WTC11 (cell line): ENCODE data around the gene BTLA. TPM values are rescaled to one million over a fixed set of nuclear protein-coding genes. Genes with fewer than 3 reads are reported as not detected.

Experiments used
- ATAC-seq: fragments of 200-7000 bp; cut with Tn5 transposase; 2 replicates; pipeline ENCODE4 v1.10.0; 2021; ENCODE audit warnings: mild to moderate bottlenecking, moderate library complexity
- CTCF ChIA-PET: fragments of 300-600 bp; sonication (Branson Sonifier 250); formaldehyde crosslinking; loops from one replicate; lab custom pipeline; 2021; ENCODE audit warnings: antibody characterized with exemption; lab: Charles Lee
- POLR2A ChIA-PET: fragments of 350-600 bp; sonication (Branson Sonifier 250); formaldehyde crosslinking; loops from one replicate; lab custom pipeline; 2021; ENCODE audit warnings: antibody characterized with exemption; lab: Charles Lee
- DNase-seq: peaks from one replicate; pipeline ENCODE4 v3.0.0; 2021; ENCODE audit warnings: low spot score
- H3K27ac Mint-ChIP-seq: 2 replicates; pipeline ENCODE4 v1.8.0; 2021; ENCODE audit warnings: mixed read lengths
- H3K27me3 Mint-ChIP-seq: 2 replicates; pipeline ENCODE4 v1.8.0; 2021; ENCODE audit warnings: low read depth, mild to moderate bottlenecking, moderate library complexity, mixed read lengths
- H3K36me3 Mint-ChIP-seq: 2 replicates; pipeline ENCODE4 v1.8.0; 2021; ENCODE audit warnings: mixed read lengths
- H3K4me1 Mint-ChIP-seq: 2 replicates; pipeline ENCODE4 v1.8.0; 2022; ENCODE audit warnings: mixed read lengths
- H3K4me3 Mint-ChIP-seq: 2 replicates; pipeline ENCODE4 v1.8.0; 2021; ENCODE audit warnings: mild to moderate bottlenecking, moderate library complexity, mixed read lengths
- H3K9me3 Mint-ChIP-seq: 2 replicates; pipeline ENCODE4 v1.8.0; 2021; ENCODE audit warnings: mixed read lengths
- CREB1 ChIP-seq: sonication (generic); formaldehyde crosslinking; IDR thresholded peaks from 2 replicates; pipeline ENCODE4 v1.8.0; 2023; ENCODE audit warnings: mild to moderate bottlenecking, missing genetic modification reagents
- CREM ChIP-seq: sonication (generic); formaldehyde crosslinking; IDR thresholded peaks from 2 replicates; pipeline ENCODE4 v1.8.1; 2022; ENCODE audit warnings: mild to moderate bottlenecking, missing genetic modification reagents, moderate library complexity
- ELF4 ChIP-seq: sonication (generic); formaldehyde crosslinking; IDR thresholded peaks from 2 replicates; pipeline ENCODE4 v1.8.1; 2022; ENCODE audit warnings: low read depth, mild to moderate bottlenecking, moderate library complexity, missing genetic modification reagents
- FOXJ3 ChIP-seq: sonication (generic); formaldehyde crosslinking; IDR thresholded peaks from 2 replicates; pipeline ENCODE4 v1.9.0; 2021; ENCODE audit warnings: missing genetic modification reagents, mild to moderate bottlenecking, borderline replicate concordance
- GTF2I ChIP-seq: fragments of 250-450 bp; sonication (Bioruptor Pico); conservative IDR thresholded peaks from 2 replicates; pipeline ENCODE4 v1.4.0; 2021; ENCODE audit warnings: mild to moderate bottlenecking
- HMGA2 ChIP-seq: fragments of 250-450 bp; sonication (Bioruptor Pico); IDR thresholded peaks from 2 replicates; pipeline ENCODE4 v1.4.0; 2021; ENCODE audit warnings: mild to moderate bottlenecking, moderate library complexity
- IRF2 ChIP-seq: sonication (generic); formaldehyde crosslinking; IDR thresholded peaks from 2 replicates; pipeline ENCODE4 v1.8.0; 2022; ENCODE audit warnings: low read depth, missing genetic modification reagents, borderline replicate concordance
- MYBL2 ChIP-seq: sonication (generic); formaldehyde crosslinking; IDR thresholded peaks from 2 replicates; pipeline ENCODE4 v1.8.1; 2023; ENCODE audit warnings: mild to moderate bottlenecking, moderate library complexity, missing genetic modification reagents
- SMAD4 ChIP-seq: sonication (generic); formaldehyde crosslinking; IDR thresholded peaks from 2 replicates; pipeline ENCODE4 v1.8.0; 2022; ENCODE audit warnings: mild to moderate bottlenecking, missing genetic modification reagents
- SP1 ChIP-seq: sonication (generic); formaldehyde crosslinking; conservative IDR thresholded peaks from 2 replicates; pipeline ENCODE4 v1.8.1; 2022; ENCODE audit warnings: missing genetic modification reagents
- TP53 ChIP-seq: sonication (generic); formaldehyde crosslinking; IDR thresholded peaks from 2 replicates; pipeline ENCODE4 v1.8.1; 2023; ENCODE audit warnings: mild to moderate bottlenecking, missing genetic modification reagents
- ZNF121 ChIP-seq: sonication (generic); formaldehyde crosslinking; IDR thresholded peaks from 2 replicates; pipeline ENCODE4 v1.8.0; 2023; ENCODE audit warnings: missing genetic modification reagents
- ZNF219 ChIP-seq: sonication (generic); formaldehyde crosslinking; IDR thresholded peaks from 2 replicates; pipeline ENCODE4 v1.8.0; 2023; ENCODE audit warnings: missing genetic modification reagents, mild to moderate bottlenecking, borderline replicate concordance
- ZNF232 ChIP-seq: sonication (generic); formaldehyde crosslinking; IDR thresholded peaks from 2 replicates; pipeline ENCODE4 v1.8.0; 2022; ENCODE audit warnings: mild to moderate bottlenecking, missing genetic modification reagents
- ZNF416 ChIP-seq: fragments of 250-450 bp; sonication (Bioruptor Pico); IDR thresholded peaks from 2 replicates; pipeline ENCODE4 v1.9.0; 2021; ENCODE audit warnings: mild to moderate bottlenecking, inconsistent platforms
- ZNF671 ChIP-seq: fragments of 250-450 bp; sonication (Bioruptor Pico); IDR thresholded peaks from 2 replicates; pipeline ENCODE4 v1.8.0; 2021; ENCODE audit warnings: mild to moderate bottlenecking
- total RNA-seq: library from RNA; stranded (reverse); gene quantifications from 3 replicates; pipeline ENCODE4 v1.2.3, GENCODE V29; 2021
- TF ChIP-seq, protein P1 (sequence below): sonication (generic); formaldehyde crosslinking; IDR thresholded peaks from 2 replicates; pipeline ENCODE4 v1.8.1; 2022; ENCODE audit warnings: low read depth, mild to moderate bottlenecking, moderate library complexity, missing genetic modification reagents, borderline replicate concordance
- TF ChIP-seq, protein P2 (sequence below): fragments of 250-450 bp; sonication (Bioruptor Pico); conservative IDR thresholded peaks from 2 replicates; pipeline ENCODE4 v1.9.0; 2021; ENCODE audit warnings: mild to moderate bottlenecking
- TF ChIP-seq, protein P3 (sequence below): sonication (generic); formaldehyde crosslinking; IDR thresholded peaks from 2 replicates; pipeline ENCODE4 v1.8.0; 2022; ENCODE audit warnings: missing genetic modification reagents
- TF ChIP-seq, protein P4 (sequence below): sonication (generic); formaldehyde crosslinking; IDR thresholded peaks from 2 replicates; pipeline ENCODE4 v1.8.1; 2023; ENCODE audit warnings: mild to moderate bottlenecking, missing genetic modification reagents
- TF ChIP-seq, protein P5 (sequence below): sonication (generic); formaldehyde crosslinking; IDR thresholded peaks from 2 replicates; pipeline ENCODE4 v1.8.0; 2022; ENCODE audit warnings: mild to moderate bottlenecking, missing genetic modification reagents
- TF ChIP-seq, protein P6 (sequence below): sonication (generic); formaldehyde crosslinking; IDR thresholded peaks from 2 replicates; pipeline ENCODE4 v1.8.0; 2023; ENCODE audit warnings: mild to moderate bottlenecking, missing genetic modification reagents

BTLA gene
- total RNA-seq, 1 experiment from 2014 or later = not detected

DNA sequence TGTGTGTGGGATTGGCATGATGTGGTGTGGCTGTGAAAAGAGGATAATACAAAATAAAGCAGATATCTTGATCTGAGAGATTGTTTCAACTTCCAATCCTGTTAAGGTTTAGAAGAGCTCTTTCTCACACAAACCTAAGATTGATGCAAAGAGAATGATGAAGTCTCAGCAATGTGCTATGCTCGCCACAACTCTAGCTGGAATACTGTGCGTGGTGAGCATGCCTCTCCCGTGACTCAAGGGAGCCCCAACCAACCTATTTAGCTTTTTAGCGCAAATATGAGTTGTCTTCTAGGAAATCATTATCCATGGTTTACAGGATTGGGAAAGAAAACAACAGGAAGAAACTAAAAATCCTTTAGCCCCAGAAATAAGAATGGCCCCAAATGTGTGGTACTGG is 28.5 kb downstream of the BTLA start (continued):
- TF ChIP-seq, protein P1, sequence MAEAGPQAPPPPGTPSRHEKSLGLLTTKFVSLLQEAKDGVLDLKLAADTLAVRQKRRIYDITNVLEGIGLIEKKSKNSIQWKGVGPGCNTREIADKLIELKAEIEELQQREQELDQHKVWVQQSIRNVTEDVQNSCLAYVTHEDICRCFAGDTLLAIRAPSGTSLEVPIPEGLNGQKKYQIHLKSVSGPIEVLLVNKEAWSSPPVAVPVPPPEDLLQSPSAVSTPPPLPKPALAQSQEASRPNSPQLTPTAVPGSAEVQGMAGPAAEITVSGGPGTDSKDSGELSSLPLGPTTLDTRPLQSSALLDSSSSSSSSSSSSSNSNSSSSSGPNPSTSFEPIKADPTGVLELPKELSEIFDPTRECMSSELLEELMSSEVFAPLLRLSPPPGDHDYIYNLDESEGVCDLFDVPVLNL = no peak
- TF ChIP-seq MYBL2 (CRISPR knock-in tag) (no peak), ZNF121 (CRISPR knock-in tag) (no peak), ZNF671 (CRISPR knock-in tag) (no peak), GTF2I (CRISPR knock-in tag) (no peak), IRF2 (CRISPR knock-in tag) (no peak)
- TF ChIP-seq, protein P2, sequence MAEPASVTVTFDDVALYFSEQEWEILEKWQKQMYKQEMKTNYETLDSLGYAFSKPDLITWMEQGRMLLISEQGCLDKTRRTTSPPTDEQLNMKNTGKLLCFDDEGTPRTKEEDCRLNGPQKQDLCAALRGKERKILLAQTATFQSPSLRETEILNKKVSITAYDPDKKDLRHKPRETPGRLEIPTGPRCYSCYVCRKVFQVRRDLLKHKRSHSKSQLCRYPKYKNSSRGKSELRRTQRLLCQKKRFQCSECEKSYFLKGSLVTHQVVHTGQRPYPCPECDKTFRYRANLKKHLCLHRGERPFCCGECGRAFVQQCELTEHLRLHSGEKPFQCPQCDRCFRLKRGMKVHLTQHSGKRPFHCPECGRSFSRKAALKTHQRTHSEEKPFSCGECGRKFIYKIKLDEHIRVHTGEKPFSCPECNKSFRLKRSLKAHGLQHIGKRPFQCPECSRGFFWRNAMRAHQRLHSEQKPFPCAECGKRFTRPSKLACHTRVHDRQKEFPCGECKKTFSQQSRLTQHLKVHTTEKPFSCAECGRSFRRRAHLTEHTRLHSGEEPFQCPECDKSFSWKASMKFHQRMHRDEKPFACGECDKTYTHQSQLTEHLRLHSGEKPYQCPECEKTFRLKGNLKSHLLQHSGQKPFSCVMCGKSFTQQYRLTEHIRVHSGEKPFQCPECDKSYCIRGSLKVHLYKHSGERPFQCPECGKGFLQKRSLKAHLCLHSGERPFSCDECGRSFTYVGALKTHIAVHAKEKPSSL (CRISPR knock-in tag) = no peak

DNA sequence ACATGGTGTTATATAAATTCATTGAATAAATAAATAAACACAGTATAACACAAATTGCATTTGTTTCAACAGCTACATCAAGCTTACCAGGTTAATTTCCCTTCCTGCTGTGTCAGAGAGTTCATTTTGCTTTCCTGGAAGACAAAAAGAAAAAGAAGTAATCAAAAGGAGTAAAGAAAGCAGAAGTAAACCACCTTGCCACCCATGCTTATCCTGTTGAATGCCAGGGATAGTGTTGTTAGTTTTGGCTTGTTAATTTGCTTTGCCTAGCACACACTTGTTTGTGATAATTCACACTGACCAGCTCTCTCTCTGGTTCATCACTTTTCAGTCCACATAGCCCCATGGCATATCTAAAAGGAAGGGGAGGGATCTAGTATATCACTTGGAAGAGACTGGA is 29.6 kb downstream of the BTLA start:
- Mint-ChIP-seq H3K4me3 (no peak overlapping the region), H3K4me1 (peaks cover 35% of the 10 kb centered on the region), H3K9me3 (0 out of 2 replicates have a peak, but pooled peaks cover 3% of the 10 kb centered on the region), H3K27me3 (no peaks in the 10 kb centered on the region), H3K27ac (no peak overlapping the region), H3K36me3 (no peaks in the 10 kb centered on the region)
- ATAC-seq = no peak
- no peak for DNase-seq
- CTCF ChIA-PET = no interaction called here
- POLR2A ChIA-PET = no interaction called here
- TF ChIP-seq, protein P3, sequence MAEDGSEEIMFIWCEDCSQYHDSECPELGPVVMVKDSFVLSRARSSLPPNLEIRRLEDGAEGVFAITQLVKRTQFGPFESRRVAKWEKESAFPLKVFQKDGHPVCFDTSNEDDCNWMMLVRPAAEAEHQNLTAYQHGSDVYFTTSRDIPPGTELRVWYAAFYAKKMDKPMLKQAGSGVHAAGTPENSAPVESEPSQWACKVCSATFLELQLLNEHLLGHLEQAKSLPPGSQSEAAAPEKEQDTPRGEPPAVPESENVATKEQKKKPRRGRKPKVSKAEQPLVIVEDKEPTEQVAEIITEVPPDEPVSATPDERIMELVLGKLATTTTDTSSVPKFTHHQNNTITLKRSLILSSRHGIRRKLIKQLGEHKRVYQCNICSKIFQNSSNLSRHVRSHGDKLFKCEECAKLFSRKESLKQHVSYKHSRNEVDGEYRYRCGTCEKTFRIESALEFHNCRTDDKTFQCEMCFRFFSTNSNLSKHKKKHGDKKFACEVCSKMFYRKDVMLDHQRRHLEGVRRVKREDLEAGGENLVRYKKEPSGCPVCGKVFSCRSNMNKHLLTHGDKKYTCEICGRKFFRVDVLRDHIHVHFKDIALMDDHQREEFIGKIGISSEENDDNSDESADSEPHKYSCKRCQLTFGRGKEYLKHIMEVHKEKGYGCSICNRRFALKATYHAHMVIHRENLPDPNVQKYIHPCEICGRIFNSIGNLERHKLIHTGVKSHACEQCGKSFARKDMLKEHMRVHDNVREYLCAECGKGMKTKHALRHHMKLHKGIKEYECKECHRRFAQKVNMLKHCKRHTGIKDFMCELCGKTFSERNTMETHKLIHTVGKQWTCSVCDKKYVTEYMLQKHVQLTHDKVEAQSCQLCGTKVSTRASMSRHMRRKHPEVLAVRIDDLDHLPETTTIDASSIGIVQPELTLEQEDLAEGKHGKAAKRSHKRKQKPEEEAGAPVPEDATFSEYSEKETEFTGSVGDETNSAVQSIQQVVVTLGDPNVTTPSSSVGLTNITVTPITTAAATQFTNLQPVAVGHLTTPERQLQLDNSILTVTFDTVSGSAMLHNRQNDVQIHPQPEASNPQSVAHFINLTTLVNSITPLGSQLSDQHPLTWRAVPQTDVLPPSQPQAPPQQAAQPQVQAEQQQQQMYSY (CRISPR knock-in tag) = no peak
- TF ChIP-seq ZNF232 (CRISPR knock-in tag) (no peak), FOXJ3 (no peak), SMAD4 (CRISPR knock-in tag) (no peak), CREB1 (CRISPR knock-in tag) (no peak), HMGA2 (no peak), ZNF219 (CRISPR knock-in tag) (no peak), CREM (CRISPR knock-in tag) (no peak), SP1 (CRISPR knock-in tag) (no peak), TP53 (CRISPR knock-in tag) (no peak), ZNF416 (no peak), ELF4 (CRISPR knock-in tag) (no peak)
- TF ChIP-seq, protein P4, sequence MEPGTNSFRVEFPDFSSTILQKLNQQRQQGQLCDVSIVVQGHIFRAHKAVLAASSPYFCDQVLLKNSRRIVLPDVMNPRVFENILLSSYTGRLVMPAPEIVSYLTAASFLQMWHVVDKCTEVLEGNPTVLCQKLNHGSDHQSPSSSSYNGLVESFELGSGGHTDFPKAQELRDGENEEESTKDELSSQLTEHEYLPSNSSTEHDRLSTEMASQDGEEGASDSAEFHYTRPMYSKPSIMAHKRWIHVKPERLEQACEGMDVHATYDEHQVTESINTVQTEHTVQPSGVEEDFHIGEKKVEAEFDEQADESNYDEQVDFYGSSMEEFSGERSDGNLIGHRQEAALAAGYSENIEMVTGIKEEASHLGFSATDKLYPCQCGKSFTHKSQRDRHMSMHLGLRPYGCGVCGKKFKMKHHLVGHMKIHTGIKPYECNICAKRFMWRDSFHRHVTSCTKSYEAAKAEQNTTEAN (CRISPR knock-in tag) = no peak
- TF ChIP-seq, protein P2 (CRISPR knock-in tag) = no peak
- TF ChIP-seq, protein P5, sequence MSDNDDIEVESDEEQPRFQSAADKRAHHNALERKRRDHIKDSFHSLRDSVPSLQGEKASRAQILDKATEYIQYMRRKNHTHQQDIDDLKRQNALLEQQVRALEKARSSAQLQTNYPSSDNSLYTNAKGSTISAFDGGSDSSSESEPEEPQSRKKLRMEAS (CRISPR knock-in tag) = no peak
- TF ChIP-seq, protein P6, sequence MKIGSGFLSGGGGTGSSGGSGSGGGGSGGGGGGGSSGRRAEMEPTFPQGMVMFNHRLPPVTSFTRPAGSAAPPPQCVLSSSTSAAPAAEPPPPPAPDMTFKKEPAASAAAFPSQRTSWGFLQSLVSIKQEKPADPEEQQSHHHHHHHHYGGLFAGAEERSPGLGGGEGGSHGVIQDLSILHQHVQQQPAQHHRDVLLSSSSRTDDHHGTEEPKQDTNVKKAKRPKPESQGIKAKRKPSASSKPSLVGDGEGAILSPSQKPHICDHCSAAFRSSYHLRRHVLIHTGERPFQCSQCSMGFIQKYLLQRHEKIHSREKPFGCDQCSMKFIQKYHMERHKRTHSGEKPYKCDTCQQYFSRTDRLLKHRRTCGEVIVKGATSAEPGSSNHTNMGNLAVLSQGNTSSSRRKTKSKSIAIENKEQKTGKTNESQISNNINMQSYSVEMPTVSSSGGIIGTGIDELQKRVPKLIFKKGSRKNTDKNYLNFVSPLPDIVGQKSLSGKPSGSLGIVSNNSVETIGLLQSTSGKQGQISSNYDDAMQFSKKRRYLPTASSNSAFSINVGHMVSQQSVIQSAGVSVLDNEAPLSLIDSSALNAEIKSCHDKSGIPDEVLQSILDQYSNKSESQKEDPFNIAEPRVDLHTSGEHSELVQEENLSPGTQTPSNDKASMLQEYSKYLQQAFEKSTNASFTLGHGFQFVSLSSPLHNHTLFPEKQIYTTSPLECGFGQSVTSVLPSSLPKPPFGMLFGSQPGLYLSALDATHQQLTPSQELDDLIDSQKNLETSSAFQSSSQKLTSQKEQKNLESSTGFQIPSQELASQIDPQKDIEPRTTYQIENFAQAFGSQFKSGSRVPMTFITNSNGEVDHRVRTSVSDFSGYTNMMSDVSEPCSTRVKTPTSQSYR (CRISPR knock-in tag) = no peak
